ENCODE data around the gene SRM.
"Not testable (repeated sequence)": the region's sequence is repeated elsewhere in the genome, so short reads cannot be mapped to it uniquely, and the experiment has no call there.

The SRM gene

DNA sequence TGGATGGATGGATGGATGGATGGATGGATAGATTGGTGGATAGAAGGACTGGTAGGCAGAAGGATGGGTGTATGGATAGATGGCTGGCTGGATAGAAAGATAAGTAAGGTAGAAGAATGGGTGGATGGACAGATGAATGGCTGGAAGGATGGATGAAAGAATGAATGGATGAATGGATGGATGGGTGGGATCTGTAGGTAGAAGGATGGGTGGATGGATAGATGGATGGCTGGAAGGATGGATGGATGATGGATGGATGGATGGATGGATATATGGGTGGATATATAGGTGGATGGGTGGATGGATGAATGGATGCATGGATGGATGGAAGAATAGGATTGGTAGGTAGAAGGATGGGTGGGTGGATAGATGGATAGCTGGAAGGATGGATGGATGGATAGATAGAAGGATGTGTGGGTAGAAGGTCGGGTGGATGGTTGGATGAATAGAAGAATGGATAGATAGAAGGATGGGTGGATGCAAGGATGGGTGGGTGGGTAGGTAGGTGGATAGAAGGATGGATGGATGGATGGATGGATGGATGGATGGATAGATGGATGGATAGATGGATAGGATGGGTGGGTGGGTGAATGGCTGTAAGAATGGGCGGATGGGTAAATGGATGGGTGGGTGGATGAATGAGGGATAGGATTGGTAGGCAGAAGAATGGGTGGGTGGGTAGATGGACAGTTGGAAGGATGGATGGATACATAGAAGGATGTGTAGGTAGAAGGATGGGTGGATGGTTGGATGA, 20.3 kb downstream of the SRM start:
- TF ChIP-seq MAX (IDR thresholded peaks at IDR 0.05; ENCODE audit: low read depth, low read length) (no peak), MYC (IDR thresholded peaks at IDR 0.05; ENCODE audit: low read depth, low read length) (no peak), POLR2A (IDR thresholded peaks at IDR 0.05; ENCODE audit: extremely low read depth, insufficient read length) (no peak)
- TF ChIP-seq, protein P1, sequence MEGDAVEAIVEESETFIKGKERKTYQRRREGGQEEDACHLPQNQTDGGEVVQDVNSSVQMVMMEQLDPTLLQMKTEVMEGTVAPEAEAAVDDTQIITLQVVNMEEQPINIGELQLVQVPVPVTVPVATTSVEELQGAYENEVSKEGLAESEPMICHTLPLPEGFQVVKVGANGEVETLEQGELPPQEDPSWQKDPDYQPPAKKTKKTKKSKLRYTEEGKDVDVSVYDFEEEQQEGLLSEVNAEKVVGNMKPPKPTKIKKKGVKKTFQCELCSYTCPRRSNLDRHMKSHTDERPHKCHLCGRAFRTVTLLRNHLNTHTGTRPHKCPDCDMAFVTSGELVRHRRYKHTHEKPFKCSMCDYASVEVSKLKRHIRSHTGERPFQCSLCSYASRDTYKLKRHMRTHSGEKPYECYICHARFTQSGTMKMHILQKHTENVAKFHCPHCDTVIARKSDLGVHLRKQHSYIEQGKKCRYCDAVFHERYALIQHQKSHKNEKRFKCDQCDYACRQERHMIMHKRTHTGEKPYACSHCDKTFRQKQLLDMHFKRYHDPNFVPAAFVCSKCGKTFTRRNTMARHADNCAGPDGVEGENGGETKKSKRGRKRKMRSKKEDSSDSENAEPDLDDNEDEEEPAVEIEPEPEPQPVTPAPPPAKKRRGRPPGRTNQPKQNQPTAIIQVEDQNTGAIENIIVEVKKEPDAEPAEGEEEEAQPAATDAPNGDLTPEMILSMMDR (IDR thresholded peaks at IDR 0.05; ENCODE audit: low read depth, low read length), result no peak
- DNase-seq (ENCODE audit: low read depth), result no peak
- H3K4me3 ChIP-seq (ENCODE audit: low read depth, low read length), result no peak overlapping the region

- H3K4me3 ChIP-seq (ENCODE audit: low read depth, low read length), result no peak overlapping the region
- TF ChIP-seq POLR2A (IDR thresholded peaks at IDR 0.05; ENCODE audit: extremely low read depth, insufficient read length) (no peak), MAX (IDR thresholded peaks at IDR 0.05; ENCODE audit: low read depth, low read length) (peak; percentile 38; the same call in 1 of the 2 replicates)
- TF ChIP-seq, protein P1 (IDR thresholded peaks at IDR 0.05; ENCODE audit: low read depth, low read length), result peak; percentile 88
- DNase-seq (ENCODE audit: low read depth), result peak; percentile 88
These were observed 22.1 kb downstream of the SRM start for GRCh38 chr1:11037740-11038182.

DNA sequence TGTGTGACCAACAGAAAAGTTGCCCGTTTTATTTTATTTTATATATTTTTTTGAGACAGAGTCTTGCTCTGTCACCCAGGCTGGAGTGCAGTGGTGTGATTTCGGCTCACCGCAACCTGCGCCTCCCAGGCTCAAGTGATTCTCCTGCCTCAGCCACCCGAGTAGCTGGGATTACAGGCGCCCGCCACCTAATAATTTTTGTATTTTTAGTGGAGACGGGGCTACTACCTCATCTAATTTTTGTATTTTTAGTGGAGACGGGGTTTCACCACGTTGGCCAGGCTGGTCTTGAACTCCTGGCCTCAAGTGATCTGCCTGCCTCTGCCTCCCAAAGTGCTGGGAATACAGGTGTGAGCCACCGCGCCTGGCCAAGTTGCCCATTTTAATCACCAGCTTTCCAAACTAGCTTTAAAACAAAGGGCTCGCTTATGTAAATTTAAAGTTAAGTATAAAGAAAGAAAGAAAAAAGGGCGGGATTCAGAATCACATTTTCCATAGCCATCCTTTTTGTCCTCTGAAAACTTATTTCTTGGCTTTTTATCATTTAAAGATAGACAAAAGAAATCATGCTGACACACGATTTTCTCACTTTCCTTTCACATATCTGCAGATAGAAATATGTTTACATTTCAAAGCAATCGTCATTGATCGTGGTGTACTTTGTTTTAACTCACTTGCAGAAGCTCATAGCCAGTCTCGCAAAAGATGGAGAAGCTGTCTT, 22.6 kb downstream of the SRM start:
- not testable (repeated sequence) for DNase-seq (ENCODE audit: low read depth); H3K4me3 ChIP-seq (ENCODE audit: low read depth, low read length)

- TF ChIP-seq, protein P1 (IDR thresholded peaks at IDR 0.05; ENCODE audit: low read depth, low read length), result no peak
- TF ChIP-seq MAX (IDR thresholded peaks at IDR 0.05; ENCODE audit: low read depth, low read length), result no peak
- H3K4me3 ChIP-seq (ENCODE audit: low read depth, low read length), result no peak overlapping the region
- DNase-seq (ENCODE audit: low read depth), result no peak
These were observed 28.1 kb downstream of the SRM start for GRCh38 chr1:11031624-11032262.

- no peak for DNase-seq (ENCODE audit: low read depth)
- no peak overlapping the region for H3K4me3 ChIP-seq (ENCODE audit: low read depth, low read length)
- TF ChIP-seq, protein P1 (IDR thresholded peaks at IDR 0.05; ENCODE audit: low read depth, low read length), result no peak
- TF ChIP-seq MYC (IDR thresholded peaks at IDR 0.05; ENCODE audit: low read depth, low read length) (no peak), POLR2A (IDR thresholded peaks at IDR 0.05; ENCODE audit: extremely low read depth, insufficient read length) (no peak), MAX (IDR thresholded peaks at IDR 0.05; ENCODE audit: low read depth, low read length) (no peak)
These were observed 29.0 kb downstream of the SRM start for GRCh38 chr1:11030865-11031264.

- no peak overlapping the region for H3K4me3 ChIP-seq (ENCODE audit: low read depth, low read length)
- no peak for DNase-seq (ENCODE audit: low read depth)
- TF ChIP-seq MAX (IDR thresholded peaks at IDR 0.05; ENCODE audit: low read depth, low read length), result no peak
- no peak for TF ChIP-seq MYC (IDR thresholded peaks at IDR 0.05; ENCODE audit: low read depth, low read length)
These were observed 31.8 kb downstream of the SRM start for GRCh38 chr1:11028018-11028417.
